ENCODE data around the gene SDR42E2. TPM values are rescaled to one million over a fixed set of nuclear protein-coding genes. Genes with fewer than 3 reads are reported as not detected.
"Not testable (repeated sequence)": the region's sequence is repeated elsewhere in the genome, so short reads cannot be mapped to it uniquely, and the experiment has no call there.

SDR42E2 gene
- total RNA-seq, 2 donors from 2014 or later, result not detected

- no peak overlapping the region for H3K4me3 ChIP-seq
- DNase-seq, result no peak
- H3K27ac ChIP-seq, result no peak overlapping the region
- no peaks in the 10 kb centered on the region for H3K9me3 ChIP-seq
- no peak overlapping the region for H3K9ac ChIP-seq (ENCODE audit: low read depth in 2 of 2, low read length in 2 of 2)
- no peaks in the 10 kb centered on the region for H3K4me1 ChIP-seq
- TF ChIP-seq CTCF (IDR thresholded peaks at IDR 0.05), result no peak
- no peaks in the 10 kb centered on the region for H3K36me3 ChIP-seq
- intact Hi-C loops (cut with DNase I), result no loop called here
- no peaks in the 10 kb centered on the region for H3K27me3 ChIP-seq
Measured at GRCh38 chr16:22123146-22123545, 39.2 kb upstream of the SDR42E2 start.

GRCh38 chr16:22123759-22124490, 38.4 kb upstream of the SDR42E2 start:
- Histone ChIP-seq H3K9me3 (no peaks in the 10 kb centered on the region), H3K36me3 (no peaks in the 10 kb centered on the region), H3K9ac (ENCODE audit: low read depth in 2 of 2, low read length in 2 of 2) (no peak overlapping the region), H3K4me1 (no peaks in the 10 kb centered on the region), H3K27ac (no peak overlapping the region), H3K27me3 (no peaks in the 10 kb centered on the region), H3K4me3 (no peak overlapping the region)
- no peak for TF ChIP-seq CTCF (IDR thresholded peaks at IDR 0.05)
- no peak for DNase-seq
- intact Hi-C loops (cut with DNase I), result no loop called here

GRCh38 chr16:22124583-22125284, 37.6 kb upstream of the SDR42E2 start:
- no peak overlapping the region for H3K27ac ChIP-seq
- no peak for TF ChIP-seq CTCF (IDR thresholded peaks at IDR 0.05)
- no peaks in the 10 kb centered on the region for H3K4me1 ChIP-seq
- no peak overlapping the region for H3K4me3 ChIP-seq
- H3K36me3 ChIP-seq, result no peaks in the 10 kb centered on the region
- no peaks in the 10 kb centered on the region for H3K27me3 ChIP-seq
- H3K9me3 ChIP-seq, result no peaks in the 10 kb centered on the region
- intact Hi-C loops (cut with DNase I), result no loop called here
- no peak for DNase-seq
- H3K9ac ChIP-seq (ENCODE audit: low read depth in 2 of 2, low read length in 2 of 2), result no peak overlapping the region

GRCh38 chr16:22126037-22126558, 36.2 kb upstream of the SDR42E2 start:
- Histone ChIP-seq H3K27ac (no peak overlapping the region), H3K27me3 (no peaks in the 10 kb centered on the region), H3K9ac (ENCODE audit: low read depth in 2 of 2, low read length in 2 of 2) (no peak overlapping the region), H3K4me1 (no peaks in the 10 kb centered on the region), H3K36me3 (no peaks in the 10 kb centered on the region), H3K4me3 (no peak overlapping the region), H3K9me3 (no peaks in the 10 kb centered on the region)
- intact Hi-C loops (cut with DNase I), result no loop called here
- no peak for DNase-seq
- no peak for TF ChIP-seq CTCF (IDR thresholded peaks at IDR 0.05)

- DNase-seq; H3K9me3 ChIP-seq; H3K4me3 ChIP-seq; H3K36me3 ChIP-seq; H3K27me3 ChIP-seq; H3K9ac ChIP-seq (ENCODE audit: low read depth in 2 of 2, low read length in 2 of 2); intact Hi-C loops (cut with DNase I); H3K4me1 ChIP-seq; H3K27ac ChIP-seq: not testable (repeated sequence)
Measured at GRCh38 chr16:22128537-22128936, 33.8 kb upstream of the SDR42E2 start.

- no peaks in the 10 kb centered on the region for H3K9me3 ChIP-seq
- no peaks in the 10 kb centered on the region for H3K36me3 ChIP-seq
- H3K27me3 ChIP-seq, result no peaks in the 10 kb centered on the region
- no peaks in the 10 kb centered on the region for H3K4me1 ChIP-seq
- no peak for DNase-seq
- no peak overlapping the region for H3K27ac ChIP-seq
- H3K4me3 ChIP-seq, result no peak overlapping the region
- no peak overlapping the region for H3K9ac ChIP-seq (ENCODE audit: low read depth in 2 of 2, low read length in 2 of 2)
- intact Hi-C loops (cut with DNase I), result no loop called here
- no peak for TF ChIP-seq CTCF (IDR thresholded peaks at IDR 0.05)
Measured at GRCh38 chr16:22130528-22130927, 31.8 kb upstream of the SDR42E2 start.

Measured in colonic mucosa (tissue), 4 donors.